ENCODE measurements around the gene C16orf74. TPM values are rescaled to one million over a fixed set of nuclear protein-coding genes. Genes with fewer than 3 reads are reported as not detected.

The C16orf74 gene
- total and polyA plus RNA-seq, 2 of the 13 experiments (the other 11 are each of a cell fraction or from before 2014, with no cell fraction given): 0.13 to 0.29 TPM

GRCh38 chr16:85799497-85800320 lies 48.8 kb upstream of the C16orf74 start, which contains the start of the genes COX4I1 and EMC8 (continued):
- TF ChIP-seq KLF12 (CRISPR knock-in tag; IDR thresholded peaks at IDR 0.05; ENCODE audit: borderline replicate concordance) (0 out of 2 replicates have a peak, but pooled peaks have one; percentile 40), PLRG1 (conservative IDR thresholded peaks at IDR 0.05) (no peak), GZF1 (CRISPR knock-in tag; IDR thresholded peaks at IDR 0.05) (no peak), KLF13 (CRISPR knock-in tag; IDR thresholded peaks at IDR 0.05) (peak; percentile 88; the same call in 1 of the 2 replicates), ZFP37 (CRISPR knock-in tag; IDR thresholded peaks at IDR 0.05; ENCODE audit: borderline replicate concordance) (0 out of 2 replicates have a peak, but pooled peaks have one; percentile 21), ZNF775 (CRISPR knock-in tag; IDR thresholded peaks at IDR 0.05; ENCODE audit: borderline replicate concordance) (no peak), ELF4 (CRISPR knock-in tag; IDR thresholded peaks at IDR 0.05; ENCODE audit: borderline replicate concordance) (no peak; the same call in 1 of the 2 replicates), PRDM10 (CRISPR knock-in tag; IDR thresholded peaks at IDR 0.05; ENCODE audit: low read depth) (peak; percentile 12; the same call in 1 of the 2 replicates), ZNF883 (CRISPR knock-in tag; IDR thresholded peaks at IDR 0.05; ENCODE audit: not compliant biosample characterization) (no peak), FOXO4 (CRISPR knock-in tag; conservative IDR thresholded peaks at IDR 0.05) (0 out of 2 replicates have a peak, but pooled peaks have one; percentile 84), TCF7L2 (IDR thresholded peaks at IDR 0.05; ENCODE audit: low read depth, low read length) (no peak), SP140L (CRISPR knock-in tag; IDR thresholded peaks at IDR 0.05; ENCODE audit: borderline replicate concordance) (no peak; the same call in 1 of the 2 replicates), MEIS2 (CRISPR knock-in tag; IDR thresholded peaks at IDR 0.05) (no peak; the same call in 1 of the 2 replicates), SRSF9 (IDR thresholded peaks at IDR 0.05; ENCODE audit: borderline replicate concordance, insufficient read depth, low read depth, low read length, poor library complexity, severe bottlenecking) (no peak), ZNF850 (CRISPR knock-in tag; conservative IDR thresholded peaks at IDR 0.05) (peak; percentile 26; the same call in 1 of the 2 replicates), SNAPC5 (CRISPR knock-in tag; IDR thresholded peaks at IDR 0.05; ENCODE audit: borderline replicate concordance) (no peak), IKZF1 (IDR thresholded peaks at IDR 0.05) (no peak), ZNF343 (CRISPR knock-in tag; IDR thresholded peaks at IDR 0.05) (no peak), ZFP62 (CRISPR knock-in tag; IDR thresholded peaks at IDR 0.05) (peak; percentile 80; the same call in 1 of the 2 replicates), ZNF10 (CRISPR knock-in tag; IDR thresholded peaks at IDR 0.05; ENCODE audit: borderline replicate concordance, low read depth) (no peak), ZNF382 (CRISPR knock-in tag; IDR thresholded peaks at IDR 0.05; ENCODE audit: borderline replicate concordance) (no peak), NR0B2 (CRISPR knock-in tag; IDR thresholded peaks at IDR 0.05) (0 out of 2 replicates have a peak, but pooled peaks have one; percentile 47), ZNF776 (CRISPR knock-in tag; IDR thresholded peaks at IDR 0.05) (peak; percentile 20; the same call in 1 of the 2 replicates), MED1 (CRISPR knock-in tag; IDR thresholded peaks at IDR 0.05) (peak; percentile 66)
